Stomach (tissue), 4 donors: ENCODE data around the gene SUSD4.

ENCODE experiments used
- EP300 ChIP-seq: sonication (generic); formaldehyde crosslinking; IDR thresholded peaks from one replicate; pipeline ENCODE4 v1.6.1; 2017; ENCODE audit warnings: antibody characterized with exemption
- POLR2A ChIP-seq, 4 donors: fragments of 450-650 bp; IDR thresholded peaks; one replicate each; pipeline ENCODE4 v1.6.1; 2016; ENCODE audit warnings: antibody characterized with exemption in 4 of 4, control low read depth in 2 of 4, mild to moderate bottlenecking in 1 of 4, moderate library complexity in 1 of 4
- POLR2AphosphoS5 ChIP-seq, 3 donors: sonication (generic); formaldehyde crosslinking; IDR thresholded peaks; one replicate each; pipeline ENCODE4 v1.6.1; 2016; ENCODE audit warnings: antibody characterized with exemption in 3 of 3
- TF ChIP-seq, protein P1 (sequence below), 7 experiments: fragments of 450-650 bp in 4 of 7; fragments of 200-600 bp in 3 of 7; sonication (generic) in 3 of 7; IDR thresholded peaks; one replicate each; pipeline ENCODE4 v1.5.1; 2016 to 2019; ENCODE audit warnings: antibody characterized with exemption in 7 of 7, control low read depth in 2 of 7, mild to moderate bottlenecking in 1 of 7

DNA sequence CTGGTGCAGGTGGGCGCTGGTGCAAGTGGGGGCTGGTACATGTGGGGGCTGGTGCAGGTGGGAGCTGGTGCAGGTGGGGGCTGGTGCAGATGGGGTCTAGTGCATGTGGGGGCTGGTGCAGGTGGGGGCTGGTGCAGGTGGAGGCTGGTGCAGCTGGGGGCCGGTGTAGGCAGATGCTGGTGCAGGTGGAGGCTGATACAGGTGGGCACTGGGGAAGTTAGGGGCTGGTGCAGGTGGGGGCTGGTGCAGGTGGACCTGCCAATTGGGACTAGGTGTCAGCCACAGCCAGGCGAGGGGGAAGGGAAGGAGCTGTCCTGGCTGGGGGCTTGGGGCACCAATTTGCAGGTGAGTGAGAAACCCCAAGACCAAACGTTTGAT, 174.5 kb downstream of the SUSD4 start:
- TF ChIP-seq, protein P1, sequence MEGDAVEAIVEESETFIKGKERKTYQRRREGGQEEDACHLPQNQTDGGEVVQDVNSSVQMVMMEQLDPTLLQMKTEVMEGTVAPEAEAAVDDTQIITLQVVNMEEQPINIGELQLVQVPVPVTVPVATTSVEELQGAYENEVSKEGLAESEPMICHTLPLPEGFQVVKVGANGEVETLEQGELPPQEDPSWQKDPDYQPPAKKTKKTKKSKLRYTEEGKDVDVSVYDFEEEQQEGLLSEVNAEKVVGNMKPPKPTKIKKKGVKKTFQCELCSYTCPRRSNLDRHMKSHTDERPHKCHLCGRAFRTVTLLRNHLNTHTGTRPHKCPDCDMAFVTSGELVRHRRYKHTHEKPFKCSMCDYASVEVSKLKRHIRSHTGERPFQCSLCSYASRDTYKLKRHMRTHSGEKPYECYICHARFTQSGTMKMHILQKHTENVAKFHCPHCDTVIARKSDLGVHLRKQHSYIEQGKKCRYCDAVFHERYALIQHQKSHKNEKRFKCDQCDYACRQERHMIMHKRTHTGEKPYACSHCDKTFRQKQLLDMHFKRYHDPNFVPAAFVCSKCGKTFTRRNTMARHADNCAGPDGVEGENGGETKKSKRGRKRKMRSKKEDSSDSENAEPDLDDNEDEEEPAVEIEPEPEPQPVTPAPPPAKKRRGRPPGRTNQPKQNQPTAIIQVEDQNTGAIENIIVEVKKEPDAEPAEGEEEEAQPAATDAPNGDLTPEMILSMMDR (IDR thresholded peaks at IDR 0.05), result no peak
- no peak for TF ChIP-seq POLR2A (IDR thresholded peaks at IDR 0.05)
- no peak for TF ChIP-seq POLR2AphosphoS5 (IDR thresholded peaks at IDR 0.05)
- TF ChIP-seq EP300, result no peak
